ENCODE data around the gene C13orf46. TPM values are rescaled to one million over a fixed set of nuclear protein-coding genes. Genes with fewer than 3 reads are reported as not detected.

C13orf46 gene
- polyA plus RNA-seq, 1 donor (not counting 4 experiments of a cell fraction or from before 2014, with no cell fraction given): not detected

- H3K4me2 ChIP-seq (ENCODE audit: control insufficient read depth, extremely low read depth, insufficient read depth, low read depth, low read length): no peak overlapping the region
- H3K9me3 ChIP-seq (ENCODE audit: control insufficient read depth, low read depth, low read length): no peaks in the 10 kb centered on the region
- no peak overlapping the region for H2AFZ ChIP-seq (ENCODE audit: control insufficient read depth, low read length)
- no peaks in the 10 kb centered on the region for H3K27me3 ChIP-seq (ENCODE audit: control insufficient read depth, extremely low read depth, insufficient read depth, low read length)
- no peaks in the 10 kb centered on the region for H3K79me2 ChIP-seq (ENCODE audit: control insufficient read depth, insufficient read depth, low read length)
- no peak overlapping the region for H3K4me3 ChIP-seq (ENCODE audit: control insufficient read depth in 2 of 3, extremely low read depth in 1 of 3, insufficient read depth in 2 of 3, low read depth in 1 of 3, low read length in 3 of 3)
- no peak overlapping the region for H3K27ac ChIP-seq (ENCODE audit: control insufficient read depth, insufficient read depth, low read length)
- TF ChIP-seq EZH2 (IDR thresholded peaks at IDR 0.05; ENCODE audit: low read length): no peak
- TF ChIP-seq CTCF (optimal IDR thresholded peaks at IDR 0.05 in 1 of 3, IDR thresholded peaks at IDR 0.05 in 1 of 3, conservative IDR thresholded peaks at IDR 0.05 in 1 of 3; ENCODE audit: extremely low read depth in 1 of 3, insufficient read depth in 2 of 3, low read length in 3 of 3): no peak
- dilution Hi-C loops (cut with MboI; ENCODE audit: extremely low pct_ligation_motif_present, low sequenced_read_pairs): no loop called here
- DNase-seq (ENCODE audit: low read depth, low spot score) (no peak), FAIRE-seq (no peak)
- peaks cover 2% of the 10 kb centered on the region for H3K4me1 ChIP-seq (ENCODE audit: control insufficient read depth, extremely low read depth, insufficient read depth, low read length)
- H3K36me3 ChIP-seq (ENCODE audit: control insufficient read depth in 2 of 2, extremely low read depth in 1 of 2, insufficient read depth in 2 of 2, low read length in 2 of 2): peaks cover 0 to 1% of the 10 kb centered on the region in 2 experiments
- no peaks in the 10 kb centered on the region for H3K9me1 ChIP-seq (ENCODE audit: control insufficient read depth, extremely low read depth, insufficient read depth, low read length)
- no peak overlapping the region for H3K9ac ChIP-seq (ENCODE audit: control insufficient read depth, extremely low read depth, insufficient read depth, low read length)
- H4K20me1 ChIP-seq (ENCODE audit: control insufficient read depth, extremely low read depth, insufficient read depth, low read length): no peaks in the 10 kb centered on the region
Measured at GRCh38 chr13:114000151-114001040, 26.5 kb upstream of the C13orf46 start.

DNA sequence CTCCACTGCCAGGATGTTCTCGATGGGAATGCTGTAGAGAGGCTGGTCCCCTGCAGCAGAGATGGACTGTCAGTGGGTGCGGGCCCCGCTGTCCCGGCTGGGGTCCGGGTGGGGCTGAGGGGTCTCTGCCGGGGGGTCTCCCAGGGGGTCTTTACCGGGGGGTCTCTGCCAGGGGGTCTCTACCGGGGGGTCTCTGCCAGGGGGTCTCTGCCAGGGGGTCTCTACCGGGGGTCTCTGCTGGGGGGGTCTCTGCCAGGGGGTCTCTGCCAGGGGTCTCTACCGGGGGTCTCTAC, 25.7 kb upstream of the C13orf46 start:
- no peaks in the 10 kb centered on the region for H3K9me1 ChIP-seq (ENCODE audit: control insufficient read depth, extremely low read depth, insufficient read depth, low read length)
- DNase-seq (ENCODE audit: low read depth, low spot score): no peak
- dilution Hi-C loops (cut with MboI; ENCODE audit: extremely low pct_ligation_motif_present, low sequenced_read_pairs): no loop called here
- H3K27ac ChIP-seq (ENCODE audit: control insufficient read depth, insufficient read depth, low read length): no peak overlapping the region
- H3K4me2 ChIP-seq (ENCODE audit: control insufficient read depth, extremely low read depth, insufficient read depth, low read depth, low read length): no peak overlapping the region
- no peaks in the 10 kb centered on the region for H4K20me1 ChIP-seq (ENCODE audit: control insufficient read depth, extremely low read depth, insufficient read depth, low read length)
- H3K79me2 ChIP-seq (ENCODE audit: control insufficient read depth, insufficient read depth, low read length): no peaks in the 10 kb centered on the region
- no peak overlapping the region for H3K9ac ChIP-seq (ENCODE audit: control insufficient read depth, extremely low read depth, insufficient read depth, low read length)
- FAIRE-seq: no peak
- H3K4me3 ChIP-seq (ENCODE audit: control insufficient read depth in 2 of 3, extremely low read depth in 1 of 3, insufficient read depth in 2 of 3, low read depth in 1 of 3, low read length in 3 of 3): no peak overlapping the region
- H3K9me3 ChIP-seq (ENCODE audit: control insufficient read depth, low read depth, low read length): no peaks in the 10 kb centered on the region
- no peak for TF ChIP-seq EZH2 (IDR thresholded peaks at IDR 0.05; ENCODE audit: low read length)
- no peak for TF ChIP-seq CTCF (optimal IDR thresholded peaks at IDR 0.05 in 1 of 3, IDR thresholded peaks at IDR 0.05 in 1 of 3, conservative IDR thresholded peaks at IDR 0.05 in 1 of 3; ENCODE audit: extremely low read depth in 1 of 3, insufficient read depth in 2 of 3, low read length in 3 of 3)
- H3K36me3 ChIP-seq (ENCODE audit: control insufficient read depth in 2 of 2, extremely low read depth in 1 of 2, insufficient read depth in 2 of 2, low read length in 2 of 2): peaks cover 0 to 1% of the 10 kb centered on the region in 2 experiments
- H2AFZ ChIP-seq (ENCODE audit: control insufficient read depth, low read length): no peak overlapping the region
- no peaks in the 10 kb centered on the region for H3K27me3 ChIP-seq (ENCODE audit: control insufficient read depth, extremely low read depth, insufficient read depth, low read length)
- H3K4me1 ChIP-seq (ENCODE audit: control insufficient read depth, extremely low read depth, insufficient read depth, low read length): no peaks in the 10 kb centered on the region
